Left lung (tissue), 10 donors: ENCODE data around the gene RNF217. TPM values are rescaled to one million over a fixed set of nuclear protein-coding genes. Genes with fewer than 3 reads are reported as not detected.

Experiments
- ATAC-seq: fragments of 200-7000 bp; cut with Tn5 transposase; one replicate; pipeline ENCODE4 v1.9.1; 2020; ENCODE audit warnings: moderate library complexity
- DNase-seq, 4 donors: peaks; one replicate each; pipeline ENCODE4 v3.0.0-alpha.2; 2013 to 2020
- H3K27ac ChIP-seq, 2 donors: fragments of 200-600 bp; sonication (generic) in 1 of 2; one replicate each; pipeline versions ENCODE4 v1.5.0 to v1.8.0; 2020 to 2021
- H3K27me3 ChIP-seq, 2 donors: fragments of 200-600 bp; sonication (generic) in 1 of 2; one replicate each; pipeline versions ENCODE4 v1.5.0 to v1.8.0; 2020 to 2021
- H3K36me3 ChIP-seq, 2 donors: fragments of 200-600 bp; sonication (generic) in 1 of 2; one replicate each; pipeline versions ENCODE4 v1.5.0 to v1.8.0; 2020 to 2021
- H3K4me1 ChIP-seq, 2 donors: fragments of 200-600 bp; one replicate each; pipeline ENCODE4 v1.8.0; 2021
- H3K4me3 ChIP-seq, 2 donors: fragments of 200-600 bp; sonication (generic) in 1 of 2; one replicate each; pipeline versions ENCODE4 v1.5.0 to v1.8.0; 2020 to 2021; ENCODE audit warnings: mild to moderate bottlenecking in 1 of 2
- H3K9me3 ChIP-seq, 2 donors: fragments of 200-600 bp; sonication (generic) in 1 of 2; one replicate each; pipeline versions ENCODE4 v1.5.0 to v1.8.0; 2020 to 2021
- CTCF ChIP-seq, 2 donors: fragments of 200-600 bp; sonication (generic) in 1 of 2; IDR thresholded peaks; one replicate each; pipeline versions ENCODE4 v1.5.0 to v1.8.0; 2021; ENCODE audit warnings: antibody characterized with exemption in 2 of 2
- intact Hi-C, 2 donors: fragments of 100-400 bp; cut with DNase I; formaldehyde crosslinking; loops; one replicate each; pipeline versions ENCODE4 v1.11.2 to v1.14.2; 2022
- polyA plus RNA-seq, 6 donors: library from polyadenylated mRNA; unstranded; fragments of 120-200 nt; gene quantifications; one replicate each; pipeline ENCODE4 v1.2.1, GENCODE V29; 2013; ENCODE audit not compliant: insufficient read length in 6 of 6
- total RNA-seq, 2 donors: library from RNA; stranded (reverse); fragmentation: NEBNext Ultra II Directional; extraction: Animal tissue kit (Norgen Biotek cat#: 25700); gene quantifications; one replicate each; pipeline ENCODE4 v1.2.1, GENCODE V29; 2021
- donor health status: DM: no; HTN: yes; CAD: no.
- donor health status: DM: no; HTN: no; CAD: no.

The RNF217 gene
- total and polyA plus RNA-seq, 8 donors = 17.2 to 31.4 (median 23.1) TPM

GRCh38 chr6:125140808-125141207 is 178.6 kb downstream of the RNF217 start:
- H3K36me3 ChIP-seq = no peaks in the 10 kb centered on the region
- H3K4me3 ChIP-seq = no peak overlapping the region
- H3K27me3 ChIP-seq = no peaks in the 10 kb centered on the region
- H3K9me3 ChIP-seq = no peaks in the 10 kb centered on the region
- no peak for TF ChIP-seq CTCF (IDR thresholded peaks at IDR 0.05)
- intact Hi-C loops = no loop called here
- ATAC-seq = no peak
- H3K27ac ChIP-seq = no peak overlapping the region
- no peaks in the 10 kb centered on the region for H3K4me1 ChIP-seq
- no peak for DNase-seq

Other genes starting within 250 kb of the RNF217 start
- gene TPD52L1, start 191.3 kb downstream of the RNF217 start, total RNA-seq = 10 to 100 TPM; 17.4 to 22.8 TPM
- 100 to 1,000 TPM in 1 of 6 donors, 10 to 100 TPM in 5; 77.5 to 125 (median 88.0) TPM for gene TPD52L1, start 191.3 kb downstream of the RNF217 start, polyA plus RNA-seq